Measurements from ENCODE around the gene ST8SIA6.

Gene ST8SIA6

GRCh38 chr10:17352583-17352982 is 101.8 kb downstream of the ST8SIA6 start:
- no peak overlapping the region for H3K27ac ChIP-seq
- no peaks in the 10 kb centered on the region for H3K9me3 ChIP-seq (ENCODE audit: control insufficient read depth, low read length)
- H3K4me3 ChIP-seq (ENCODE audit: low read depth, low read length) = no peak overlapping the region
- H3K9ac ChIP-seq = no peak overlapping the region
- no peaks in the 10 kb centered on the region for H3K36me3 ChIP-seq (ENCODE audit: control insufficient read depth, insufficient read depth, low read length)
- no peak overlapping the region for H3K4me2 ChIP-seq (ENCODE audit: low read length)
- no peaks in the 10 kb centered on the region for H3K79me2 ChIP-seq
- H3K4me1 ChIP-seq = no peaks in the 10 kb centered on the region
- no peak overlapping the region for H2AFZ ChIP-seq
- no peaks in the 10 kb centered on the region for H3K27me3 ChIP-seq (ENCODE audit: control insufficient read depth, insufficient read depth, low read length)
- no peak for TF ChIP-seq CTCF (IDR thresholded peaks at IDR 0.05)

- TF ChIP-seq CTCF (IDR thresholded peaks at IDR 0.05) = no peak
- Histone ChIP-seq H3K79me2 (no peaks in the 10 kb centered on the region), H3K27ac (no peak overlapping the region), H3K4me3 (ENCODE audit: low read depth, low read length) (no peak overlapping the region), H2AFZ (no peak overlapping the region), H3K27me3 (ENCODE audit: control insufficient read depth, insufficient read depth, low read length) (no peaks in the 10 kb centered on the region), H3K4me2 (ENCODE audit: low read length) (no peak overlapping the region), H3K4me1 (no peaks in the 10 kb centered on the region), H3K9me3 (ENCODE audit: control insufficient read depth, low read length) (no peaks in the 10 kb centered on the region), H3K36me3 (ENCODE audit: control insufficient read depth, insufficient read depth, low read length) (no peaks in the 10 kb centered on the region), H3K9ac (no peak overlapping the region)
Measured at GRCh38 chr10:17351506-17351905, 102.9 kb downstream of the ST8SIA6 start.

- H3K79me2 ChIP-seq = no peaks in the 10 kb centered on the region
- H3K4me3 ChIP-seq (ENCODE audit: low read depth, low read length) = no peak overlapping the region
- H3K27me3 ChIP-seq (ENCODE audit: control insufficient read depth, insufficient read depth, low read length) = no peaks in the 10 kb centered on the region
- no peak overlapping the region for H3K9ac ChIP-seq
- H3K9me3 ChIP-seq (ENCODE audit: control insufficient read depth, low read length) = no peaks in the 10 kb centered on the region
- no peak for TF ChIP-seq CTCF (IDR thresholded peaks at IDR 0.05)
- no peaks in the 10 kb centered on the region for H3K4me1 ChIP-seq
- H3K4me2 ChIP-seq (ENCODE audit: low read length) = no peak overlapping the region
- no peak overlapping the region for H3K27ac ChIP-seq
- no peak overlapping the region for H2AFZ ChIP-seq
- no peaks in the 10 kb centered on the region for H3K36me3 ChIP-seq (ENCODE audit: control insufficient read depth, insufficient read depth, low read length)
Measured at GRCh38 chr10:17349717-17350116, 104.7 kb downstream of the ST8SIA6 start.

- Histone ChIP-seq H3K4me3 (ENCODE audit: low read depth, low read length) (no peak overlapping the region), H3K36me3 (ENCODE audit: control insufficient read depth, insufficient read depth, low read length) (no peaks in the 10 kb centered on the region), H3K4me2 (ENCODE audit: low read length) (no peak overlapping the region), H3K27me3 (ENCODE audit: control insufficient read depth, insufficient read depth, low read length) (no peaks in the 10 kb centered on the region), H3K9ac (no peak overlapping the region), H3K9me3 (ENCODE audit: control insufficient read depth, low read length) (no peaks in the 10 kb centered on the region), H3K4me1 (no peaks in the 10 kb centered on the region), H3K79me2 (no peaks in the 10 kb centered on the region), H2AFZ (no peak overlapping the region), H3K27ac (no peak overlapping the region)
- TF ChIP-seq CTCF (IDR thresholded peaks at IDR 0.05) = no peak
Measured at GRCh38 chr10:17348501-17349349, 105.7 kb downstream of the ST8SIA6 start.

GRCh38 chr10:17348011-17348500 is 106.3 kb downstream of the ST8SIA6 start:
- no peak overlapping the region for H3K27ac ChIP-seq
- H3K36me3 ChIP-seq (ENCODE audit: control insufficient read depth, insufficient read depth, low read length) = no peaks in the 10 kb centered on the region
- H3K9ac ChIP-seq = no peak overlapping the region
- no peak overlapping the region for H3K4me2 ChIP-seq (ENCODE audit: low read length)
- no peak overlapping the region for H3K4me3 ChIP-seq (ENCODE audit: low read depth, low read length)
- TF ChIP-seq CTCF (IDR thresholded peaks at IDR 0.05) = no peak
- no peak overlapping the region for H2AFZ ChIP-seq
- no peaks in the 10 kb centered on the region for H3K4me1 ChIP-seq
- H3K9me3 ChIP-seq (ENCODE audit: control insufficient read depth, low read length) = no peaks in the 10 kb centered on the region
- H3K27me3 ChIP-seq (ENCODE audit: control insufficient read depth, insufficient read depth, low read length) = no peaks in the 10 kb centered on the region
- no peaks in the 10 kb centered on the region for H3K79me2 ChIP-seq
